ENCODE measurements around the gene NACC2.

The NACC2 gene

DNA sequence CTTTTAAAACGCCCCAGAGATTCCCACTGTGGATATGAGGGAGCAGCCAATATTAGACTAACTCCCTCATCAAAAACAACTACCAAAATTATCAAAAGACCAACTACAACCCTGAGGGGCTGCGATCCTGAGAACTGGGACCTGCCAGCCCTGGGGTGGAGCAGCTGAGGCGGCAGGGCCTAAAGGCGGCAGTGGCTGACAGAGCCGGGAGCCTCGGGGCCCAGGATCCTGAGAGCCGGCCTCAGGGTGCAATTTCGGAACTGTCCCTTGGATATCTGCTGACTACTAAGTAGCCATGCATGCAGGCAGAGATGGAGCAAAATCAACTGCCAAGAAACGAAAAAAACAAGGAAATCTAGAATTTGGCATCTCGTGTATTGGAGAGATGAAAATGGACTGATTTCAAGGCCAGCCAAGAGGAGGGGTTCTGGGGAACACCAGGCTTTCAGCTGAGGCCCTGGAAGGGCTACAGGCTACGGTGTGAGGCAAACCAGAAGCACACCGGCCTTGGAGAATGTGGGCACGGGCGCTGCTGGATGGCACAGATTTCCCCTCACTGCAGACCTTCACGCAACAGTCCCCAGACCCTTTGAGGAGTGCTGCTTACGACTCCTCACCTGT, 70.3 kb downstream of the NACC2 start:
- intact Hi-C loops (cut with DNase I), result no loop called here
- peak in 15 of 42 donors; percentile 10 to 60 (median 23) for DNase-seq

DNA sequence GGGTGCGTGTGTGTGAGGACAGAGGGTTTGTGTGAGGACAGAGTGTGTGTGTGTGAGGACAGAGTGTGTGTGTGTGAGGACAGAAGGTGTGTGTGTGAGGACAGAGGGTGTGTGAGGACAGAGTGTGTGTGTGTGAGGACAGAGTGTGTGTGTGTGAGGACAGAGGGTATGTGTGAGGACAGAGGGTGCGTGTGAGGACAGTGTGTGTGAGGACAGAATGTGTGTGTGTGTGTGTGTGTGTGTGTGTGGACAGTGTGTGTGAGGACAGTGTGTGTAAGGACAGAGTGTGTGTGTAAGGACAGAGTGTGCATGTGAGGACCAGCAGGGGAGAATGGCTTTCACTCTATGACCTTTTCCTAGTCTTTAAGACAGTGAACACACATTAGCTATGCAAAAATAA, 70.8 kb downstream of the NACC2 start:
- intact Hi-C loops (cut with DNase I), result no loop called here

DNA sequence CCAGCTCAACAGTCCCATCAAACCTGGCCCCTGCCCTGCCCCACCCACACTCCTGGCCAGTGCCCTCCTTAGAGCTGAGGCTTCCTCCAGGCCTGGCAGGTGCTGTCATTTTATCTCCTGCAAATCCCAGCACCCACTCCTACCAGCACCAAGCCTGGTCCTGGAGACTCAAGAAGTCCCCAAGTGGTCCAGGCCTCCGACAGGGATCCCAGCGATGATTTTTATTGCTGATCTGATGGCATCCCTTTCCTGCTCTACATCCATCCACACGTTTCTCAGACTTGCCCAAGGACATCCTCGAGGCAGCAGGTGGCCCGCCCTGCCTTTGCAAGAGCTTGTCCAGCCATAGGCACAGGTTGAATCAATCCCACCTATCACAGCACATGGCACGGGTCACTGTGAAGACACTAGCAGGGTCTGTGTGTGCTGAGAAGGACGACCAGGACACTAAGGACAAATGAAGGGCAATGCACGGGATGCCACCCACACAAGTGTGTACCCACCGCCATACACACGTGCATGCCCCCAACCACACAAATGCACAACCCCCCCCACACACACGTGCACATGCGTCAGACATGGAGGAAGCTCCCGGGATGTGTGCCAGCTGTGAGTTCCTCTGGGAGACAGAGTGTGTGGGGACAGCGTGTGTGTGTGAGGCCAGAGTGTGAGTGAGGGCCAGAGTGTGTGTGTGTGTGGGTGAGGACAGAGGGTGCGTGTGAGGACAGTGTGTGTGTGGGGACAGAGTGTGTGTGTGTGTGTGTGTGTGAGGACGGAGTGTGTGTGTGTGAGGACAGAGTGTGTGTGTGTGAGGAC, 71.5 kb downstream of the NACC2 start:
- DNase-seq, result peak in 19 of 42 donors; percentile 13 to 78 (median 44)
- intact Hi-C loops (cut with DNase I), result no loop called here

More for the DNA sequence above, 70.8 kb downstream of the NACC2 start:
- DNase-seq, result peak in 6 of 42 donors; percentile 2 to 24 (median 7)

DNA sequence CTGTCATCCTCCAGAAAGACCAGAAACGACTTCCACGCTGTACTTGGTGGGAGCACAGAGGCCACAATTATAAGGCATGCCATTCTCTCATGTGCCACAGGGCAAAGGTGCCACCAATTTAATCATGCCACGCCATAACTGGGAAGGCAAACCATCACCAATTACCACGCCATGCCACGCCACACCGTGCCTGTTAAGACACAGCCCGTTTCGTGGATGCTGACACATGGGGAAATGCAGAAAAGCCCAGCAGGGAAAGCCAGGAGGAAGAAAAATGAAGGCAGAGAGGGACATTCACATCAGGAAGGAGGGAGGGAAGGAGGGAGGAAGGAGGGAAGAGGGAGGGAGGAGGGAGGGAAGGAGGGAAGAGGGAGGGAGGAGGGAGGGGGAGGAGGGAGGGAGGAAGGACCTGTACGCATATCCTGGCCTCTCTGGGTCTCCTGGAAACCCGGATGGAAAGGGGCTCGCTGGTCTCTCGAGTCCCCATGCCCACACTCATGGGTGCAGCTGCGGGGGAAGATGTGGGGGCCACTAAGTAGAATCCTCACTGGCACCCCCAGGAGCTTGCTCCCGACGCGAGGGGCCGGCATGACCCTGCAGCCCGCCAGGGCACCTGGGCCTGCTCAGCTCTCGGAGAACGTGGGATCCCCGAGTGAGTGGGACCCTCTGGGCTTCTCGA, 72.2 kb downstream of the NACC2 start:
- peak in 7 of 42 donors; percentile 0 to 20 (median 9) for DNase-seq
- intact Hi-C loops (cut with DNase I), result no loop called here

DNA sequence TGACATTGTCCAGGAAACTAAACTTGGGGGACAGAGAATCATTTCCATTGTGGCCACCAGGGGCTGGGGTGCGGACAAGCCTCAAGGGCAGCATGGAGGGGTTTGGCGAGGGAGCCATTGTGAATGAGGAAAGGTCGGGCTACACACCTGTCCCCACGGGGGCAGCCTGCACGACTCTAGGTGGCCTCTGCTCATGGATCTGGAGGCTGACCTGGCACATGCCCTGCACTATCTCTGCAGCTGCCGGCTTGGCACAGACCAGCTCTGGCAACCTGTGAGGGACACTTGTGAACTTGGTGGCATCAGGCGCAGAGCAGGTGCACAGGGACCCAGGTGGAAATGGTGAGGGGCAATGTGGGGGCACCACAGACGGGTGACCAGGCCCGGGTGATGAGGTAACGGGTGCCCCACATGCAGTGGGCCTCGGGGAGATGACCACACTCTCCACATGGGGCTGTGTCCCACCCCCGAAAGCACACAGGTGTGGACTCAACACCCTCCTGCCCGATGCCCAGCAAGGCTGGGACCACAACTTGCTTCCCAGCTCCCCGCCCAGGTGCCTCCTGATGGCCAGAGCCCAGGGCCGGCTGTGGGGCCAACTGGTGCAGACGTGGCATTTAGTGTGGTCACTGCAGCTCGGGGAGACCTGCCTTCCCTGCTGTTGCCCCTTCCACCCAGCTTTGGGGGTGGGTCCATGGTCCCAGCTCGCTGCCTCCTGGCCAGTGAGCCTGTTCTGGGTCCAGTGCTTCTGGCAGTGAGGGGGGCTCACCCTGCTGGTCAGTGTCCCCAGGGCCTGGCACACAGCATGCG, 73.0 kb downstream of the NACC2 start:
- peak in 8 of 42 donors; percentile 3 to 26 (median 18) for DNase-seq
- intact Hi-C loops (cut with DNase I), result no loop called here

DNA sequence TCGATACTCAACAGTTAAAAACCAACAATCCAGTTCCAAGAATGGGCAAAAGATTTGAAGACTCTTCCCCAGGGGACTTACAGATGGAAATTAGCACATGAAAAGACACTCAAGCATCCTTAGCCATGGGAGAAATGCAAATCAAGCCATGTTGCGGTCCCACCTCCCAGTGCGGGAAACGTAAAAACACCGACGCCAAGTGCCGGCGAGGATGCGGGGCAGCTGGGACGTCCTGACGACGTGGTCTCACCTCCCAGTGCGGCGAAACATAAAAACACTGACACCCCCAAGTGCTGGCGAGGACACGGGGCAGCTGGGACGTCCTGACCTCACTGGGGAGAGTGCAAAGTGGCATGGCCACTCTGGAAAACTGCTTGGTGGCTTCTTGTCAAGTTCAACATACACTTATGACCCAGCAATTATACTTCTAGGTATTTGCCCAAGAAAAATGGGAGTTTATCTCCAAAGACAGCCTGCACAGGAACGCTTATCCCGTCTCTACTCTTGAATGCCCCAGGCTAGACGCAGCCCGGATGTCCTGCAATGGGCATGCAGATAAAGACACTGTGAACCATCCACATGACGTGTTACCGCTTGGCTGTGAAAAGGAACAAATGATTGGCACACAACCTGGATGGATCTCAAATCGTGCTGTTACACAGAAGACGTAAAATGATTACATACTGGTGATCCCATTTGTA, 73.8 kb downstream of the NACC2 start:
- intact Hi-C loops (cut with DNase I), result no loop called here
- peak in 7 of 42 donors; percentile 0 to 27 (median 13) for DNase-seq

DNA sequence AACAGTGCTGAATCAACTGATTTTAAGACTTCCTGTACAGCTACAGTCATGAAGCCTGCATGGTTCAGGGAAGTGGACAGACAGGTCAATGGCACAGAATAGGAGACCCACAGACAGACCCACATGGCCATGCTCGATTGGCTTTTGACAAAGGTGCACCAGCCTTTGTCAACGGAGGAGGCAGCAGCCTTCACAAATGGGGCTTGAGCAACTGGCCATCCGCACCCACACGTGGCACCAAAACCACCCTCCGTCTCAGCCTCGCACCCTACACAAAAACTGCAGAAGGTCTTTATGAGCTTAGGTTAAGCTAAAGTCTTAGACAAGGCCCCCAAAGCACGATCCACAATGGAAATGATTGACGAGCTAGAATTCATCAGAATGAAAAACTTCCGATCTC, 74.4 kb downstream of the NACC2 start:
- intact Hi-C loops (cut with DNase I), result no loop called here
- peak in 4 of 42 donors; percentile 5 to 33 (median 21) for DNase-seq

- intact Hi-C loops (cut with DNase I), result no loop called here
- peak in 6 of 42 donors; percentile 3 to 24 (median 14) for DNase-seq
Measured at GRCh38 chr9:136020206-136020605, 74.9 kb downstream of the NACC2 start.

DNA sequence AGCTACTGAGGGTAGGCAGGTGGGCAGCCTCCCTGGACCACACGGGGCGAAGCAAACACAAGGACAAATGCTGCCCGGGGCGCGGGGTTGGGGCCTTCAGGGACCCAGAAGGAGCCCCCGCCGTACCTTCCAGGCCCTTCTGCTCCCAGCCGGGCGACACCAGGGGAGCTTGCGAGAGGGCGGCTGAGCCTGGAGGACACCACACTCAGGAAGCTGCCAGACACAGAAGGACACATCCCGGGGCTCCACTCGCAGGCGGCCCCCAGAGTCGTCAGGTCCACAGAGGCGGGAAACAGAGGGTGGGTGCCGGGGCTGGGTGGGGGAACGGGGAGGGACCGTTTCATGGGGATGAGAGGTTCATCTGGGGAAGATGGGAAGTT, 75.4 kb downstream of the NACC2 start:
- intact Hi-C loops (cut with DNase I), result no loop called here
- DNase-seq, result peak in 6 of 42 donors; percentile 1 to 27 (median 11)

DNA sequence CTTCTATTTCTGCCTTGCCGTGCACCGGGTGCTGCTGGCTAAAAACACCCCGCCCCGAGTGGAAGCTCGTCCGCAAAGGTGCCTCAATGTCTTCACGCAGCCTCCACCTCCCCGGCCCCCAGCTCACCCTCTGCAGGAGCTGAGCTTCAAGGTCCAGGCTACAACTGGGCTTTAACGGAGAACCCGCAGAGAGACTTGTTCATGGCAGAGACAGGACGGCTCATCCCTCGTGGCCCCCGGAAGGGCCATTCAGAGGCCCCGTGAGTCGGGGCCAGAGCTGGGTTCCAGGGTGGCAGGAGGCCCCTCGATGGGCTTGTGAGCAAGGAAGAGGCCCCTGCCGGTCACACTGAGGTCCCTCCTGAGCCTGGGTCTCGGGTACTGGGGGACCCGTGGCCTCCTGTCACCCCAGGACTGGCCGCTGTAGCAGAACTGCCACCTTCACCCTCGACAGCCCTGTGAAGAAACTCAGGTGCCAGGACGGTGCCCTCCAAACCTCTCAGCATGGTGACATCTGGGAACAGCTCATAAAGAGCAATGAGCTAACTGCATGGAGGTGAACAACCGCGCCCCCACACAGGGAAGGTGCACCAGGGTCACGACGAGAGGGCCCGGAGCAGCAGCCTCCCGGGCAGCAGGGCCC, 75.9 kb downstream of the NACC2 start:
- intact Hi-C loops (cut with DNase I), result no loop called here
- peak in 6 of 42 donors; percentile 4 to 29 (median 16) for DNase-seq

GRCh38 chr9:136018257-136019031, 76.6 kb downstream of the NACC2 start:
- peak in 7 of 42 donors; percentile 3 to 30 (median 10) for DNase-seq
- intact Hi-C loops (cut with DNase I), result no loop called here

DNA sequence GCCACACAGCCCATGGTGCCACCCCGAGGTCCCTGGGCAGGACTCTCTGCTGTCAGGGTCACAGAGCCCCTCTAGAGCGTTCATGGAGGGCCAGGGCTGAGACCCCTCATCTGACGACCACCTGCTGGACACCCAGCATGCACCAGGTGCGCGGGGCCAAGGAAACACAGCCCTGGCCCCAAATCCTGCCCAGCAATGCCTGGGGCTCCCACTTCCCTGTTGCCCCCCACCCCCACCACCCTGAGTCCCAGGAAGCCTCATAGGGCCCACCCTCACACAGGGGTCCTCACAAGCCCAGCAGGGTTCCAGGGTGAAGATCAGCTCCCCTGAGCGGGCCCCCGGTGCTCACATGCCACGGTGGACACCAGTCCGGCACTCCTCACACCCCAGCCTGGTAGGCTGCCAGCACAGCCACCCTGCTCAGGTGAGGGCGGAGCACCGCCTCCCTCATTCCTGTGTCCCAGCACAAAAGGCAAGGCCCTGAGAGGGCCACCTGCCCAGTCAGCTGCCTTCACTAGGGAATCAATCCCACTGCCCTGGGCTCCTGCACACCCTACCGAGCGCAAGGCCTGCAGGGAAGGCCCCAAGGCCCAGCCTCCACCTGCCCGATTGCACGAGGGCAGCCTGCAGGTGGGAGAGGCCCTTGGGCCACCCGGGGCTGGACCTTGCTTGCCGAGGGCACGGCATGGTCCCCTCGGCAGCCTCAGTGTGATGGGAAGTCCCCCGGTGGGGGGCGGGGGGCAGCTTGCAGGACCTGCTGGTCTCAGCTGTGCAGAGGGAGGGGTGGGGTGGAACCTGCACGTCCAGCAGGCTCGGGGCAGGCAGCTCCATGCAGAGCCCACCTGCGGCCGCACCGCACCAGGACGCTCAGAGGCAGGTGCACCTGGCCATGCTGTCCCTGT, 77.5 kb downstream of the NACC2 start:
- intact Hi-C loops (cut with DNase I), result no loop called here
- peak in 5 of 42 donors; percentile 3 to 20 (median 9) for DNase-seq

DNA sequence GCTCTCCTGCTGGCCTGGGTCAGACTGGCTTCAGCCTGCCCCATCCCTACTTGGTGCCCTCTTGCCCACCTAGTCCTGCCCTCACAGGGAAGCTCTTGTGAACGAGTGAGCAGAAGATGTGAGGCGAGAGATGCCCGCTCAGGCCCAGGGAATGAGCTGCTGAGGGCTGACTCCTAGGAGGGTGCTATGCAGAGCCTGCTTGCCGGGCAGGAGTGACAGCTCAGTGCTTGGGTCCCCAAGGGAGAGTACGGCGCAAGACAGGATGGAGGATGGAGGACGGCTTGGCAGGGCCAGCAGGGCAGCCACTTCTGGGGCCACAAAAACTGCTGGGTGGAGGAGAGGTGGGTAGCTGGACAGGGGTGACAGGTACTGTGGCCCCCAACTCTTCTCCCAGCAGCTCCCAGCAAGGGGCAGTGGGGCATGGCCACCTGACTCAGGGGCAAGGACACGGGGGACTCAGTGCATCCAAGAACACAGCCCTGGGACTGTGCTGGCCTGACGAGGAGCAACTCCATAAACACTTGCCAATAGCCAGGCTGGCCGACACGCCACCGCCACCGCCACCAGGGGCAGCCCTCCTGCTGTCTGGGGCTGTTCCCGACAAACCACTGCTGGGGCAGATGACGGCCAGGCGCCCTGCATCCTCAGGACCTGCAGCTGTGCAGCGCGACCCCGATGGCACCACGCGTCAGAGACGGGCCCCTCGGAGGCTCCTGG, 78.4 kb downstream of the NACC2 start:
- intact Hi-C loops (cut with DNase I), result no loop called here
- peak in 4 of 42 donors; percentile 9 to 35 (median 28) for DNase-seq

GRCh38 chr9:136015656-136016571, 79.2 kb downstream of the NACC2 start:
- peak in 4 of 42 donors; percentile 4 to 28 (median 18) for DNase-seq
- intact Hi-C loops (cut with DNase I), result no loop called here
